GM12878 (cell line): Measurements from ENCODE around the gene ZBTB16. TPM values are rescaled to one million over a fixed set of nuclear protein-coding genes. Genes with fewer than 3 reads are reported as not detected.
A peak's percentile ranks its signal among the peaks of the same experiment; 100 is the strongest.

Experiments used
- ATAC-seq: fragments of 200-7000 bp; cut with Tn5 transposase; 3 replicates; pipeline ENCODE4 v1.9.1; 2020; ENCODE audit warnings: mild to moderate bottlenecking, moderate library complexity
- BruUV-seq: library from RNA; stranded (reverse); fragments of 400-500 nt; replicated peaks from 2 replicates; lab custom pipeline; 2021; lab: Mats Ljungman, UMichigan
- CTCF ChIA-PET: fragments of 300-600 bp; sonication (Branson Sonifier 250); formaldehyde crosslinking; extraction: SDS; loops from one replicate; lab custom pipeline; 2021; ENCODE audit warnings: inconsistent platforms; lab: Yijun Ruan, JAX
- POLR2A ChIA-PET: fragments of 350-600 bp; formaldehyde crosslinking; extraction: SDS; loops from one replicate; lab custom pipeline; 2021; ENCODE audit warnings: inconsistent platforms; lab: Charles Lee
- RAD21 ChIA-PET: fragments of 300-600 bp; sonication (Branson Sonifier 250); formaldehyde crosslinking; loops from one replicate; lab custom pipeline; 2023; ENCODE audit warnings: antibody characterized with exemption; ENCODE audit not compliant: unreplicated experiment; lab: Charles Lee
- SMC1A ChIA-PET: fragments of 300-600 bp; sonication (Branson Sonifier 250); formaldehyde crosslinking; loops from one replicate; lab custom pipeline; 2023; ENCODE audit not compliant: unreplicated experiment, uncharacterized antibody; lab: Charles Lee
- DNase-seq: peaks from one replicate; pipeline ENCODE4 v3.0.0-alpha.2; 2011; ENCODE audit warnings: low read depth, low spot score
- FAIRE-seq: peaks from 3 replicates; lab custom pipeline; 2011; peaks lifted over from hg19 to GRCh38; lab: Jason Lieb, UNC
- H2AFZ ChIP-seq: 2 replicates; pipeline ENCODE4 v1.6.0; 2011; ENCODE audit warnings: low read depth, low read length, control low read depth; ENCODE audit not compliant: control insufficient read depth
- H3K27ac ChIP-seq: 2 replicates; pipeline ENCODE4 v1.5.1; 2011; ENCODE audit warnings: control low read depth; ENCODE audit not compliant: control insufficient read depth, insufficient read depth
- H3K27me3 ChIP-seq, 2 experiments: replicated peaks in 1 of 2; 2 replicates each; pipeline versions ENCODE4 v1.6.0 to v1.6.1; 2011; ENCODE audit warnings: low read length in 1 of 2; ENCODE audit not compliant: control insufficient read depth in 2 of 2, insufficient read depth in 2 of 2
- H3K36me3 ChIP-seq, 2 experiments: 2 replicates each; pipeline ENCODE4 v1.5.1; 2011; ENCODE audit warnings: low read length in 1 of 2; ENCODE audit not compliant: control insufficient read depth in 2 of 2, insufficient read depth in 2 of 2
- H3K4me1 ChIP-seq: 2 replicates; pipeline ENCODE4 v1.6.1; 2011; ENCODE audit warnings: mild to moderate bottlenecking, low read length, moderate library complexity, mixed read lengths; ENCODE audit not compliant: control insufficient read depth, insufficient read depth
- H3K4me2 ChIP-seq: 2 replicates; pipeline ENCODE4 v1.6.0; 2011; ENCODE audit warnings: control low read depth; ENCODE audit not compliant: control insufficient read depth, insufficient read depth
- H3K4me3 ChIP-seq: fragments of 200-600 bp; sonication (generic); 2 replicates; pipeline ENCODE4 v1.5.1; 2016
- H3K79me2 ChIP-seq: 2 replicates; pipeline ENCODE4 v1.6.0; 2011; ENCODE audit warnings: low read length; ENCODE audit not compliant: control insufficient read depth, insufficient read depth
- H3K9ac ChIP-seq: 2 replicates; pipeline ENCODE4 v1.8.0; 2011; ENCODE audit warnings: low read length, control low read depth, mixed read lengths; ENCODE audit not compliant: control insufficient read depth, insufficient read depth
- H3K9me3 ChIP-seq: replicated peaks from 3 replicates; pipeline ENCODE4 v1.5.1; 2011; ENCODE audit warnings: mild to moderate bottlenecking, low read length; ENCODE audit not compliant: control insufficient read depth, insufficient read depth
- H4K20me1 ChIP-seq: 2 replicates; pipeline ENCODE4 v1.6.0; 2011; ENCODE audit not compliant: control insufficient read depth, insufficient read depth
- CEBPB ChIP-seq, 2 experiments: fragments of 150-350 bp in 1 of 2; IDR thresholded peaks; 2 replicates each; pipeline ENCODE4 v1.6.1; 2012 to 2014; ENCODE audit warnings: low read depth in 2 of 2, low read length in 2 of 2, borderline replicate concordance in 1 of 2, inconsistent platforms in 1 of 2
- IRF4 ChIP-seq: IDR thresholded peaks from 2 replicates; pipeline ENCODE4 v1.6.1; 2011; ENCODE audit warnings: low read depth, low read length
- MEF2B ChIP-seq: fragments of 450-650 bp; IDR thresholded peaks from 2 replicates; pipeline ENCODE4 v1.6.1; 2018; ENCODE audit warnings: mild to moderate bottlenecking, moderate library complexity; ENCODE audit not compliant: partially characterized antibody, poor library complexity, severe bottlenecking
- NFYA ChIP-seq: IDR thresholded peaks from 2 replicates; pipeline ENCODE4 v1.6.1; 2011; ENCODE audit warnings: low read depth, mild to moderate bottlenecking, low read length, improper control_type of control experiment, borderline replicate concordance
- NRF1 ChIP-seq: conservative IDR thresholded peaks from 2 replicates; pipeline ENCODE4 v1.6.1; 2011; ENCODE audit warnings: mild to moderate bottlenecking, low read depth, low read length, improper control_type of control experiment
- RAD21 ChIP-seq: IDR thresholded peaks from 2 replicates; pipeline ENCODE4 v1.6.1; 2011; ENCODE audit warnings: mild to moderate bottlenecking, low read depth, low read length, moderate library complexity; ENCODE audit not compliant: insufficient read depth
- ZSCAN29 ChIP-seq: fragments of 450-650 bp; IDR thresholded peaks from 2 replicates; pipeline ENCODE4 v1.6.1; 2017; ENCODE audit warnings: mild to moderate bottlenecking, moderate library complexity
- WGBS: methylation state at CpG from one replicate; pipeline ENCODE4 v1.1.6; 2016; ENCODE audit warnings: low lambda C conversion rate; ENCODE audit not compliant: insufficient replicate concordance, insufficient coverage; ENCODE audit errors: missing lambda C conversion rate; 5-methylcytosine and 5-hydroxymethylcytosine counted together
- in situ Hi-C: fragments of 300-500 bp; cut with MboI; formaldehyde crosslinking; loops from 9 replicates; pipeline ENCODE4 v1.14.3; 2018; ENCODE audit warnings: mixed read lengths
- intact Hi-C: fragments of 100-400 bp; cut with micrococcal nuclease; formaldehyde crosslinking; loops from one replicate; pipeline ENCODE4 v1.14.2; 2022; ENCODE audit not compliant: unreplicated experiment
- polyA plus RNA-seq, 11 experiments: library from polyadenylated mRNA; depleted of rRNA in 4 of 11; unstranded in 6 of 11; stranded (reverse) in 5 of 11; fragments of >200 nt; fragmentation: Nextera tagmentation in 4 of 11; fragmentation: Illumina TruSeq in 1 of 11; extraction: Ambion mirVana in 4 of 11; extraction: Trizol in 1 of 11; gene quantifications; 1 replicate in 1 of 11; 2 replicates in 10 of 11; pipeline versions ENCODE4 v1.2.1 to v1.2.3, GENCODE V29; 2011 to 2016; ENCODE audit warnings: inconsistent platforms in 2 of 11, missing spikeins in 2 of 11, low read depth in 1 of 11
- total RNA-seq, 4 experiments: library from RNA; depleted of rRNA in 3 of 4; stranded (reverse); fragments of >200 nt in 3 of 4; fragmentation: Illumina TruSeq in 1 of 4; extraction: Trizol in 1 of 4; gene quantifications; 2 replicates each; pipeline versions ENCODE4 v1.2.1 to v1.2.3, GENCODE V29; 2013 to 2021
- TF ChIP-seq, protein P1 (sequence below): IDR thresholded peaks from 2 replicates; pipeline ENCODE4 v1.6.1; 2011; ENCODE audit warnings: mild to moderate bottlenecking, low read depth, low read length, moderate library complexity; ENCODE audit not compliant: insufficient replicate concordance

The ZBTB16 gene
- total and polyA plus RNA-seq, 10 of the 15 experiments (the other 5 are each of a cell fraction or from before 2014, with no cell fraction given) = 0.38 TPM; not detected in 9

DNA sequence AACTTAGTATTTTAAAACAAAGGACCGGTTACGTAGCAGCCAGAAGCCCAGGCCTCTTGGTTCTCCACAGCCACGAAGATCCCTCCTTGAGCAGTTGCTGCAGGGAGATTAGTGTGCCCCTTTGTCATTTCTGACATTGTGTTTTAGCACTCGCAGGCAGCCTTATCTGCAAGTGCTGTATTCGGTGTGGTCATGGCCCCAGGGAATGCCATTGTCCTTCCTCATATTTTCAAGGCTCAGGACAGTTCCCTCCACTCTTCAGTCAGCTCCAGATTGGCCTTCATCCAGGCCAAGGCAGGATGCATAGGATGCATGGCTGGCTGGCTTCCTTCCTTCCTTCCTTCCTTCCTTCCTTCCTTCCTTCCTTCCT is 88.5 kb downstream of the ZBTB16 start (continued):
- TF ChIP-seq NFYA = no peak
- TF ChIP-seq, protein P1, sequence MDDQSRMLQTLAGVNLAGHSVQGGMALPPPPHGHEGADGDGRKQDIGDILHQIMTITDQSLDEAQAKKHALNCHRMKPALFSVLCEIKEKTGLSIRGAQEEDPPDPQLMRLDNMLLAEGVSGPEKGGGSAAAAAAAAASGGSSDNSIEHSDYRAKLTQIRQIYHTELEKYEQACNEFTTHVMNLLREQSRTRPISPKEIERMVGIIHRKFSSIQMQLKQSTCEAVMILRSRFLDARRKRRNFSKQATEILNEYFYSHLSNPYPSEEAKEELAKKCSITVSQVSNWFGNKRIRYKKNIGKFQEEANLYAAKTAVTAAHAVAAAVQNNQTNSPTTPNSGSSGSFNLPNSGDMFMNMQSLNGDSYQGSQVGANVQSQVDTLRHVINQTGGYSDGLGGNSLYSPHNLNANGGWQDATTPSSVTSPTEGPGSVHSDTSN = no peak
- no peak for TF ChIP-seq NRF1
- TF ChIP-seq RAD21 = no peak
- no peak for TF ChIP-seq CEBPB (IDR thresholded peaks at IDR 0.05; ENCODE audit: borderline replicate concordance in 1 of 2, low read depth in 2 of 2, low read length in 2 of 2)
- no peak for TF ChIP-seq ZSCAN29

DNA sequence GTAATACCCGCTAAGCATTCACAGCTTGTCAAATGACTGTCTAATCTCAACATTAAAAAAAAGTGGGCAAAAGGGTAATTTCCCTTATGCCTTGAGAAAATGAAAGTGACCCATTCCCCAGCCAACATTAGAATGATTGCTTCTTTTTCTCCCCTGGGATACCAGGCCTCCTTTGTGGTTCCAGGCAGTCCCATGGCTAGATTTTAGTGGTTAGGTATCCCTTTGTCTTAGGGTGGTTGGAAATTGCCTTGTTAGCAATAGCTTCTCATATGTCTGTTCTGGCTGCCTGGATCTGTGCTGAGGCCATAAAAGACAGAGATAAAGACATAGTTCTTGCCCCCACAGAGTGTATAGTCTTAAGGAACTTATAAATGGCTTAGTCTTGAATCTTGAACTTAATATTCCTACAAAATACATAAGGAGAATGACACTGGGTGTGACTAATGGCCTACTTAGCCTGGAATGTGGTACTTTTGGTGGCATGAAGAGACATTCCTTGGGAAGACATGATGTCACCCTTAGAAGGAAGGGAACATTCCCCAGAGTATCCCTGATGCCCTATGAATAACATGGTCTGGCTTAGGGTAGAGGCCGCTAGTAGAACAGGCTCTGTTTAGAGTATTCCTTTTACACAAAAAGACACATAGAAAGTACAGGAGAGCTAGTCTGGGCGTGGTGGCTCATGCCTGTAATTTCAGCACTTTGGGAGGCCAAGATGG is 90.3 kb downstream of the ZBTB16 start:
- Histone ChIP-seq H4K20me1 (no peaks in the 10 kb centered on the region), H3K27ac (no peak overlapping the region), H3K4me2 (no peak overlapping the region), H3K36me3 (no peaks in the 10 kb centered on the region), H3K27me3 (peaks cover 0 to 2% of the 10 kb centered on the region in 2 experiments; a peak in 2 of 4 replicates), H3K4me3 (no peak overlapping the region), H3K9me3 (no peaks in the 10 kb centered on the region), H3K4me1 (no peaks in the 10 kb centered on the region), H3K9ac (no peak overlapping the region), H3K79me2 (no peaks in the 10 kb centered on the region), H2AFZ (no peak overlapping the region)
- peak; percentile 60 for TF ChIP-seq MEF2B
- no peak for TF ChIP-seq IRF4
- FAIRE-seq (no peak), ATAC-seq (no peak), DNase-seq (no peak)
- BruUV-seq = no TSS peak
- ChIA-PET CTCF (no interaction called here), POLR2A (no interaction called here), RAD21 (no interaction called here), SMC1A (no interaction called here)
- in situ Hi-C loops (no loop called here), intact Hi-C loops (loop anchor here (5.0 kb wide), 1 partner anchor 52 kb away; no protein-coding TSS in a partner anchor)
- WGBS = 41% methylated on average over 3 of the region's 3 CpGs
